ENCODE data around the gene SDK2.

SDK2 gene

GRCh38 chr17:73508931-73509605 lies 135.2 kb downstream of the SDK2 start:
- DNase-seq (ENCODE audit: low spot score): no peak

- DNase-seq (ENCODE audit: low spot score): no peak
These were observed 136.0 kb downstream of the SDK2 start for GRCh38 chr17:73508057-73508930.

GRCh38 chr17:73506470-73507435 lies 137.5 kb downstream of the SDK2 start:
- no peak for DNase-seq (ENCODE audit: low spot score)

- no peak for DNase-seq (ENCODE audit: low spot score)
These were observed 140.7 kb downstream of the SDK2 start for GRCh38 chr17:73503560-73503959.

GRCh38 chr17:73500414-73500999 lies 143.7 kb downstream of the SDK2 start:
- DNase-seq (ENCODE audit: low spot score): no peak

- DNase-seq (ENCODE audit: low spot score): no peak
These were observed 145.2 kb downstream of the SDK2 start for GRCh38 chr17:73498886-73499554.

GRCh38 chr17:73498176-73498575 lies 146.1 kb downstream of the SDK2 start:
- DNase-seq (ENCODE audit: low spot score): no peak

- no peak for DNase-seq (ENCODE audit: low spot score)
These were observed 146.5 kb downstream of the SDK2 start for GRCh38 chr17:73497721-73498120.

- no peak for DNase-seq (ENCODE audit: low spot score)
These were observed 148.0 kb downstream of the SDK2 start for GRCh38 chr17:73496232-73496631.

- DNase-seq (ENCODE audit: low spot score): no peak
These were observed 148.6 kb downstream of the SDK2 start for GRCh38 chr17:73495641-73496040.

GRCh38 chr17:73494950-73495349 lies 149.3 kb downstream of the SDK2 start:
- DNase-seq (ENCODE audit: low spot score): no peak

GRCh38 chr17:73493956-73494926 lies 150.0 kb downstream of the SDK2 start:
- DNase-seq (ENCODE audit: low spot score): no peak

- no peak for DNase-seq (ENCODE audit: low spot score)
These were observed 151.1 kb downstream of the SDK2 start for GRCh38 chr17:73492821-73493814.

- no peak for DNase-seq (ENCODE audit: low spot score)
These were observed 152.0 kb downstream of the SDK2 start for GRCh38 chr17:73492125-73492820.

GRCh38 chr17:73491648-73492047 lies 152.6 kb downstream of the SDK2 start:
- DNase-seq (ENCODE audit: low spot score): no peak

GRCh38 chr17:73490851-73491250 lies 153.4 kb downstream of the SDK2 start:
- DNase-seq (ENCODE audit: low spot score): no peak

- DNase-seq (ENCODE audit: low spot score): no peak
These were observed 154.3 kb downstream of the SDK2 start for GRCh38 chr17:73489991-73490390.

- DNase-seq (ENCODE audit: low spot score): no peak
These were observed 154.9 kb downstream of the SDK2 start for GRCh38 chr17:73489333-73489732.

Measured in activated CD4-positive, alpha-beta T cell treated with anti-CD3 and anti-CD28 coated beads, Interleukin-2, Interleukin-4, amounts not matched to agents 100 ng/mL and 50 ng/mL, durations not matched to agents 16 hours and 8 hours (primary cell).